ENCODE measurements around the gene PIP5K1B. TPM values are rescaled to one million over a fixed set of nuclear protein-coding genes. Genes with fewer than 3 reads are reported as not detected.

Gene PIP5K1B
- total and polyA plus RNA-seq, 2 donors (not counting 1 experiment from before 2014, with no cell fraction given) = under 0.01 to 0.03 TPM

- H3K27me3 ChIP-seq (ENCODE audit: control insufficient read depth, insufficient read depth, low read length) = peaks cover 3% of the 10 kb centered on the region
- no peak overlapping the region for H3K27ac ChIP-seq (ENCODE audit: insufficient read depth, low read length)
- no peak overlapping the region for H3K4me3 ChIP-seq (replicated peaks in 1 of 4; ENCODE audit: control extremely low read depth in 1 of 4, insufficient read depth in 1 of 4, low read depth in 3 of 4, low read length in 4 of 4)
- no peak overlapping the region for H3K4me2 ChIP-seq (ENCODE audit: extremely low read depth, insufficient read depth, low read length)
- no peak overlapping the region for H3K9ac ChIP-seq (ENCODE audit: insufficient read depth, low read length)
- H3K4me1 ChIP-seq (ENCODE audit: control insufficient read depth, extremely low read depth, insufficient read depth, low read length) = no peaks in the 10 kb centered on the region
- no peaks in the 10 kb centered on the region for H3K36me3 ChIP-seq (ENCODE audit: control insufficient read depth, insufficient read depth, low read length)
- H2AFZ ChIP-seq (ENCODE audit: low read length) = no peak overlapping the region
- no peak for TF ChIP-seq CTCF (conservative IDR thresholded peaks at IDR 0.05 in 1 of 2, IDR thresholded peaks at IDR 0.05 in 1 of 2; ENCODE audit: low read depth in 1 of 2, low read length in 2 of 2)
- no peak for DNase-seq (ENCODE audit: low read depth in 2 of 2)
- H4K20me1 ChIP-seq (ENCODE audit: control insufficient read depth, extremely low read depth, insufficient read depth, low read length) = no peaks in the 10 kb centered on the region
- no peaks in the 10 kb centered on the region for H3K9me3 ChIP-seq (ENCODE audit: control insufficient read depth, insufficient read depth, low read depth, low read length)
- H3K79me2 ChIP-seq (ENCODE audit: control insufficient read depth, insufficient read depth, low read length) = no peaks in the 10 kb centered on the region
Observed at GRCh38 chr9:69018737-69019136, 313.7 kb downstream of the PIP5K1B start.

- Histone ChIP-seq H4K20me1 (ENCODE audit: control insufficient read depth, extremely low read depth, insufficient read depth, low read length) (no peaks in the 10 kb centered on the region), H3K36me3 (ENCODE audit: control insufficient read depth, insufficient read depth, low read length) (no peaks in the 10 kb centered on the region), H3K4me3 (replicated peaks in 1 of 4; ENCODE audit: control extremely low read depth in 1 of 4, insufficient read depth in 1 of 4, low read depth in 3 of 4, low read length in 4 of 4) (no peak overlapping the region), H3K27me3 (ENCODE audit: control insufficient read depth, insufficient read depth, low read length) (peaks cover 5% of the 10 kb centered on the region), H2AFZ (ENCODE audit: low read length) (no peak overlapping the region), H3K4me2 (ENCODE audit: extremely low read depth, insufficient read depth, low read length) (no peak overlapping the region), H3K27ac (ENCODE audit: insufficient read depth, low read length) (no peak overlapping the region), H3K9me3 (ENCODE audit: control insufficient read depth, insufficient read depth, low read depth, low read length) (no peaks in the 10 kb centered on the region), H3K79me2 (ENCODE audit: control insufficient read depth, insufficient read depth, low read length) (no peaks in the 10 kb centered on the region), H3K9ac (ENCODE audit: insufficient read depth, low read length) (no peak overlapping the region), H3K4me1 (ENCODE audit: control insufficient read depth, extremely low read depth, insufficient read depth, low read length) (no peaks in the 10 kb centered on the region)
- no peak for DNase-seq (ENCODE audit: low read depth in 2 of 2)
- TF ChIP-seq EZH2 (IDR thresholded peaks at IDR 0.05; ENCODE audit: low read length, missing control alignments) (no peak), CTCF (conservative IDR thresholded peaks at IDR 0.05 in 1 of 2, IDR thresholded peaks at IDR 0.05 in 1 of 2; ENCODE audit: low read depth in 1 of 2, low read length in 2 of 2) (no peak)
Observed at GRCh38 chr9:69019808-69020207, 314.8 kb downstream of the PIP5K1B start.

GRCh38 chr9:69020301-69021145 lies 315.5 kb downstream of the PIP5K1B start:
- H3K36me3 ChIP-seq (ENCODE audit: control insufficient read depth, insufficient read depth, low read length) = no peaks in the 10 kb centered on the region
- H3K27me3 ChIP-seq (ENCODE audit: control insufficient read depth, insufficient read depth, low read length) = peaks cover 5% of the 10 kb centered on the region
- no peak overlapping the region for H3K4me3 ChIP-seq (replicated peaks in 1 of 4; ENCODE audit: control extremely low read depth in 1 of 4, insufficient read depth in 1 of 4, low read depth in 3 of 4, low read length in 4 of 4)
- H3K4me2 ChIP-seq (ENCODE audit: extremely low read depth, insufficient read depth, low read length) = no peak overlapping the region
- H3K79me2 ChIP-seq (ENCODE audit: control insufficient read depth, insufficient read depth, low read length) = no peaks in the 10 kb centered on the region
- H3K9me3 ChIP-seq (ENCODE audit: control insufficient read depth, insufficient read depth, low read depth, low read length) = no peaks in the 10 kb centered on the region
- no peak for TF ChIP-seq EZH2 (IDR thresholded peaks at IDR 0.05; ENCODE audit: low read length, missing control alignments)
- no peak for TF ChIP-seq CTCF (conservative IDR thresholded peaks at IDR 0.05 in 1 of 2, IDR thresholded peaks at IDR 0.05 in 1 of 2; ENCODE audit: low read depth in 1 of 2, low read length in 2 of 2)
- no peaks in the 10 kb centered on the region for H4K20me1 ChIP-seq (ENCODE audit: control insufficient read depth, extremely low read depth, insufficient read depth, low read length)
- DNase-seq (ENCODE audit: low read depth in 2 of 2) = no peak
- no peak overlapping the region for H3K27ac ChIP-seq (ENCODE audit: insufficient read depth, low read length)
- H3K4me1 ChIP-seq (ENCODE audit: control insufficient read depth, extremely low read depth, insufficient read depth, low read length) = no peaks in the 10 kb centered on the region
- no peak overlapping the region for H2AFZ ChIP-seq (ENCODE audit: low read length)
- no peak overlapping the region for H3K9ac ChIP-seq (ENCODE audit: insufficient read depth, low read length)

All from fibroblast of lung (primary cell).